GM18873 (cell line): ENCODE data around the gene ADGRD1.

Source experiments
- ATAC-seq: cut with Tn5 transposase; IDR thresholded peaks from one replicate; pipeline ENCODE4 v1.9.1; 2021; ENCODE audit warnings: mild to moderate bottlenecking, moderate library complexity, moderate number of reproducible peaks; ENCODE audit not compliant: unreplicated experiment, low FRiP score

The ADGRD1 gene

GRCh38 chr12:131130311-131130911, 176.7 kb downstream of the ADGRD1 start:
- no peak for ATAC-seq

- ATAC-seq: no peak
These were observed 177.5 kb downstream of the ADGRD1 start for GRCh38 chr12:131131077-131131807.

DNA sequence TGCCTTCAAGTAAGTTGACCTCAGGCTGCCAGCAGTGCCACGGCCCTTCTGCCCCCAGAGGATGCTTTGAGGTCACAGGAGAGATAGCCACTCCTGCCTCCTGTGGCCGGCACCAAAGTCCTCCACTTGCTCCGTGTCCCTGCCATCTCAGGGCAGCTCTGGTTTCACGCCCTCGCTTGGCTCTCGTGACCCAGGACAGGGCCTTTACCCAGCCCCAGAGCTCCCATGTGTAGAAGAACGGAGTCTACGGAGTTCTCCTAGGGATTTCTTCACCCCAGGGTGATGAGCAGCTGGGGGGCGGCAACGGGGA, 178.1 kb downstream of the ADGRD1 start:
- no peak for ATAC-seq

DNA sequence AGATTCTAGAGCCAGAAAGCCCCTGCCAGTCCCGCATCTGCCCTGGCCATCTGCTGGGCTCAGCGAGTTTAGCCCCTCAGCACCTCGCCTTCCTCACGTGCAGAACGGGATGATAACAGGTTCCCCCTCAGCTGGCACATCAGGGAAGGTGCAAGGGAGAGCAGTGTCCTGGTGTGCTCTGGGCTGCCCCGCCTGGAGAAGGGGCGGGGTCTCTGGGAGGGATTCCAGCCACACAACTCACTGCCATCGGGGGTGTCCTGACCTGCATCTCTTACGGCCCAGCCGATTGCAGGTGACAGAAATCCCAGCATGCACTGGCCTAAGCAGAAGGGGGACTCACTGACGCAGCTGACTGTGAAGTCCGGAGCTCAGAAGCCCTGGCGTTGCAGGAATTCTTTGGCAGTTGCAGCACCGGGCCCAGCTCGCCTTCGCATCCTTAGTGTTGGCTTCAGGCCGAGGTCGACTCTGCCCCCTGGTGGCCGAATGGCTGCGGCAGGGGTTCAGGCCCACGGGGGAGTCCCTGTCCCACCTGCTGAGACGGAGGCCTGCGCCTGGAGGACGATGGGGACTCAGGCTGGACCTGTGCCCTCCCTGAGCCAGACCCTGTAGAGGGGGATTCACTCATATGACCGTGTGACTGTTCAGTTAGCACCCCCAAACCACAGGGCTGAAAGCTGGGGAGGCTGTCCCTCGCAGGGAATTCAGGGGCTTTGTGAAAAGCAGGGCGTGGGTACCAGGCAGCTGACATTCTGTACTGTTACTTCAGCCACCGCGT, 178.6 kb downstream of the ADGRD1 start:
- no peak for ATAC-seq

DNA sequence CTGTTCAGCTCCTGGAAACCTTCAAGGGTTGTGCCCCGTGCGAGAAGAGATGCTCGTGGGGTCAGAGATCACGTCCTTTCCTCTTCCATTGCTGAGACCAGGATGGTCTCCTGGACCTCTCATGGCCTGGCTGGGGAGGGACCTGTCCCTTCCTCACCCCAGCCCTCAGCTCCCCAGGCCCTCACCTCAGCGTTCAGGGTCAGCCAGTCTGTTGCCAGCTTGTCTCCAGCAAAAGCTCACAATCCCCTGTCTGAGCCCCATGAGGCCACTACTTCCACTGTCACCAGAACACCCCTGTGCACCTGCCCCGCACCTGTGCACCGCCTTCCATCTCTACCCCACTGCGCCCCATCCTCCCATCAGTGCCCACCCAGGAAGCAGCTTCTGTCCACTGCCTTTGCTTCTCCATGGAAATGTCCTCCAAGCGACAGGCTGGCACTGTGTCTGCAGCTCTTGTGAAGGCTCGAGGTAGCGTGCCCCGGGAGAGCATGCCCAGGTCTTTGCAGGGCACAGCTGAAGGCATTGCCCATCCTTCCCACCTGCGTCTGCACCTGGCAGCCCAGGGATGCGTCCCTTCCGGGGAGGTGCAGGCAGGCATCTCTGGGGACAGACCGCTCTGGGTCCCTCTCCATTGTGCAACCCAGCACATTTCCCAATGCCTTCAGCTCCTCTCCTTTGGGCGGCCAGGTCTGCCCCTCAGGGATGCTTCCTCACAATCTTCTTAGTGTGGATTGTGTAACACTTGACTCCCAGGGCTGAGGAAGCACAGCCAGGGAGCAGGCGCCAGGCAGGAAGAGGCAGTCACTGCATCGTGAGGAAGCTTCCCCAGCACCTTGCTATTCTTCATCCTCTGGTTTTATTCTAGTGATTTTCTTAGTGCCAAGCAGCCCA, 179.6 kb downstream of the ADGRD1 start:
- ATAC-seq: no peak

GRCh38 chr12:131133994-131134393, 180.3 kb downstream of the ADGRD1 start:
- ATAC-seq: no peak

DNA sequence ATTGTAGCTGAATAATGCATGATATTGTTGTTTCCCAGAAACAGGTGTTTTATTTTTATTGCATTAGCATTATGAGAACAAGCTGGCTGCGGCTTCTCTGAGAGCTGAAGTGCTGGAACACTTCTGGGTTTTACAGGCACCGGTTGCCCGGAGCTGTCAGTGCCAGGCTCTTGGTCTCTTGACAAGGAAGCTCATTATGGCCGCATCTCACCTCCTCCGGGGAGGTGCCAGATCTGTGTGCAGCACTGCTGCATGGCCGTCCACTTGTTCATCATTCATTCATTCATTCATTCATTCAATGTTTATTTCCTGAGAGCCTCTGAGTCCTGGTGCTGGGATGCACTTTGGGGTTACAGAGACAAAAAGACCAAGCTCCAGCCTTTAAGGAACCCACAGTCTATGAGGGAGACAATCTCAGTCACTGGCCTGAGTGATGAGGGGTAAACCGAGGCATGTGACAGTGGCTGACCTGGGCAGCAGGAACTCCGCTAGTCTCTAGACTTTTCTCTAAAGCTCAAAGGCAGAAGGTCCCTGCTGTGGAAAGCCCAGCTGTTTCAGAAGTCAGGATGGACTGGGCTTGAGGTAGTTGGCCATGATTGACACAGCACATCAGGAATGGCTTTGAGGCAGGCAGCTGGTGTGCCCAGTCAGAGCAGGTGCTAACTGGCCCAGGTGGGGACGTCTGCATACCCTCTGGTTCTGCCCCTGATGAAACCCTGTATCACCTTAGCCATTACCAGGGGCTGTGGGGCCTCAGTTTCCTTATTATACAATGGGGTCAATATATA, 181.0 kb downstream of the ADGRD1 start:
- no peak for ATAC-seq

DNA sequence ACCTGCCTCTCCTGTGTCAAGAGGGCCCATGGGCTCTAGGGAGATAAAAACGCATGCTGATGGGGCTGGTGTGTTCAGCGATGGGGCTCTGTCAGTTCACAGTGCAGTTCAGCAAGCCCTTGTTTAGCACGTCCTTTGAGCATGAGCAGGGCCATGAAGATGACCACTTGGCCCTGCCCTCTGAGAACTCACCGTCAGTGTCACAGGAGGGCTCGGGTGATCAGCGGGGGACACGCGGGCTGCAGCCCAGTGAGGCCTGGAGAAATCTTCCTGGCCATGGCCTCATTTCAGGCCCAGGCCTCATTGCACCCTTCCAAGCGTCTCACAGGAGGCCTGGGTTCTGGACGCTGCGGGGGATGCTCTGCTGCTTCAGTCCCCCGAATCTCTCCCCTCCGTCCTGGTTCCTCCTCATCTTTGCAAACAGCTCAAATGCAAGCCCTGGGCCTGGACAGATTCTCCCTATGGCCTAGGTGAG, 181.6 kb downstream of the ADGRD1 start:
- no peak for ATAC-seq

- ATAC-seq: no peak
These were observed 182.3 kb downstream of the ADGRD1 start for GRCh38 chr12:131135786-131136538.

- no peak for ATAC-seq
These were observed 182.8 kb downstream of the ADGRD1 start for GRCh38 chr12:131136539-131136872.

GRCh38 chr12:131137009-131137835, 183.5 kb downstream of the ADGRD1 start:
- no peak for ATAC-seq

- ATAC-seq: no peak
These were observed 184.3 kb downstream of the ADGRD1 start for GRCh38 chr12:131137836-131138637.

DNA sequence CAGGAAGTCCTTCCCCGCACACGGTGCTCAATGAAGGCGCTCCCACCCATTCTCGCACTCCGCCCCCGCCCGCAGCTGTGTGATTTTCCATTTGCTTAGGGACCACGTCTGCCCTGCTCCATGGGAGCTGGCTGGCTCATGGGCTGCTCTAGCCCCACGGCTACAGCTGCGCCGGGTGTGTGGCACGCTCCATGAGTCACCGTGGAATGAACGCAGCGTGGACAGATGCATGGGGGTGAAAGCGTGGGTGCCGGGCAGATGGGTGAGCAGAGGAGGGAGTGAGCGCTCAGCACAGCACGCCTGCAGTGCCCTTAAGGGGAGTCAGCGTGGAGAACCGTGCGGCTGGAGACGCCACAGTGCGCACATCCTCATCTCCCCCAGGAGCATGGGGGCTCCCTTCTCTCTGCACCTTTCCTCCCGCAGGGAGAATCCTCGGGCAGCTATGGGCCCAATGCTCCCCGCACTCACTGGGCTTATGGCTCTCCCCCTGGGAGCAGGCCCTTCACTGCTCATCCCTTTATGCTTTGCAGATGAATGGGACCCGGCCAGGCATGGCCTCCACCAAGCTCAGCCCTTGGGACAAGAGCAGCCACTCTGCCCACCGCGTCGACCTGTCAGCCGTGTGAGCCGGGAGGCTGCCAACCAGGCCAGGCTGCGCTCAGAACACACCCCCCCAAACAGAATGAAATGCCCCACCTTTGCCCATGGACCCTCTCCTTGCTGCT, 185.1 kb downstream of the ADGRD1 start:
- ATAC-seq: no peak

- no peak for ATAC-seq
These were observed 185.8 kb downstream of the ADGRD1 start for GRCh38 chr12:131139363-131140068.

GRCh38 chr12:131140069-131140435, 186.3 kb downstream of the ADGRD1 start:
- ATAC-seq: no peak

DNA sequence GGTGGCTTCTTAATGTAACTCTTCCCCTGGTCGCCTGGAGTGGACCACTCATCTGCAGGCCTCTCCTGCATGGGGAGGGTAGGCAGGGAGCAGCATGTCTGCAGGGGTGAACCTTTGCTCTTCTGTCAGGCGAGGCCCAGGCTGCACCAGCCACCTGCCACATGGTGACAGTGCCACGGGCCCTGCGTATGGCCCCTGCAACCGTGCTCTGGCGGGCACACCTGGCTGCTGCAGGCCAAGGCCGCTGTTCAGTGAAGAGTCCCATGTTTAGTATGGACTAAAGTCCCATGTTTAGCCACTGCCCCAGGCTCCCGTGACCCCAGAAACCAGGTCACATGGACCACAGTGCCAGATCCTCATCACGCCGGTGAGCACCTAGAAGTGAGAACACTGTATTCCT, 187.0 kb downstream of the ADGRD1 start:
- no peak for ATAC-seq
